Transverse colon (tissue), 4 donors: ENCODE data around the gene OFD1. TPM values are rescaled to one million over a fixed set of nuclear protein-coding genes. Genes with fewer than 3 reads are reported as not detected.

Experiments
- DNase-seq: peaks from one replicate; pipeline ENCODE4 v3.0.0-alpha.2; 2019
- H3K27ac ChIP-seq, 4 donors: fragments of 200-600 bp; sonication (generic); 2 replicates each; pipeline ENCODE4 v1.5.1; 2016 to 2018; ENCODE audit warnings: inconsistent platforms in 4 of 4
- H3K27me3 ChIP-seq: fragments of 200-600 bp; sonication (generic); 2 replicates; pipeline ENCODE4 v1.5.1; 2017; ENCODE audit warnings: inconsistent platforms
- H3K36me3 ChIP-seq, 4 donors: fragments of 200-600 bp; sonication (generic); 2 replicates each; pipeline ENCODE4 v1.5.1; 2017 to 2019; ENCODE audit warnings: inconsistent platforms in 4 of 4
- H3K4me1 ChIP-seq, 4 donors: fragments of 200-600 bp; sonication (generic); 2 replicates each; pipeline ENCODE4 v1.5.1; 2017 to 2020; ENCODE audit warnings: inconsistent platforms in 4 of 4
- H3K4me3 ChIP-seq, 4 donors: fragments of 200-600 bp; sonication (generic); 1 replicate in 1 of 4; 2 replicates in 3 of 4; pipeline versions ENCODE4 v1.5.1 to v1.6.1; 2017 to 2019; ENCODE audit warnings: inconsistent platforms in 4 of 4
- H3K9me3 ChIP-seq, 2 donors: fragments of 200-600 bp; sonication (generic); 2 replicates each; pipeline ENCODE4 v1.5.1; 2017 to 2019; ENCODE audit warnings: inconsistent platforms in 2 of 2
- EP300 ChIP-seq: sonication (generic); formaldehyde crosslinking; IDR thresholded peaks from one replicate; pipeline ENCODE4 v1.6.1; 2017; ENCODE audit warnings: antibody characterized with exemption, low read depth
- POLR2A ChIP-seq: fragments of 450-650 bp; IDR thresholded peaks from one replicate; pipeline ENCODE4 v1.6.1; 2016; ENCODE audit warnings: antibody characterized with exemption, mild to moderate bottlenecking, moderate library complexity
- POLR2AphosphoS5 ChIP-seq, 3 donors: sonication (generic); formaldehyde crosslinking; IDR thresholded peaks; one replicate each; pipeline ENCODE4 v1.6.1; 2016; ENCODE audit warnings: antibody characterized with exemption in 3 of 3
- WGBS, 2 donors: methylation state at CpG; one replicate each; pipeline ENCODE4 v1.1.5; 2018; ENCODE audit warnings: low coverage in 1 of 2; 5-methylcytosine and 5-hydroxymethylcytosine counted together
- in situ Hi-C, 4 donors: fragments of 200-750 bp; cut with MboI; loops; one replicate each; pipeline versions ENCODE4 v1.15.0 to v1.15.1; 2017; ENCODE audit warnings: low sequenced_read_pairs in 3 of 4, low pct_ligation_motif_present in 1 of 4, low pct_unique_long_range_greater_than_20kb in 1 of 4
- intact Hi-C: fragments of 100-400 bp; cut with DNase I; formaldehyde crosslinking; loops from one replicate; pipeline ENCODE4 v1.15.1; 2023; ENCODE audit warnings: low total_unique reads
- total RNA-seq, 4 donors: library from RNA; depleted of rRNA; stranded (reverse); fragments of >200 nt; gene quantifications; one replicate each; pipeline ENCODE4 v1.1.0, GENCODE V29; 2016
- TF ChIP-seq, protein P1 (sequence below), 5 experiments: fragments of 200-600 bp in 3 of 5; fragments of 450-650 bp in 2 of 5; sonication (generic) in 3 of 5; IDR thresholded peaks; 1 replicate in 2 of 5; 2 replicates in 3 of 5; pipeline ENCODE4 v1.5.1; 2016 to 2017; ENCODE audit warnings: antibody characterized with exemption in 5 of 5, inconsistent platforms in 3 of 5, mild to moderate bottlenecking in 2 of 5, moderate library complexity in 1 of 5

The OFD1 gene
- total RNA-seq, 4 donors from 2014 or later, result 27.2 to 184 (median 62.8) TPM

DNA sequence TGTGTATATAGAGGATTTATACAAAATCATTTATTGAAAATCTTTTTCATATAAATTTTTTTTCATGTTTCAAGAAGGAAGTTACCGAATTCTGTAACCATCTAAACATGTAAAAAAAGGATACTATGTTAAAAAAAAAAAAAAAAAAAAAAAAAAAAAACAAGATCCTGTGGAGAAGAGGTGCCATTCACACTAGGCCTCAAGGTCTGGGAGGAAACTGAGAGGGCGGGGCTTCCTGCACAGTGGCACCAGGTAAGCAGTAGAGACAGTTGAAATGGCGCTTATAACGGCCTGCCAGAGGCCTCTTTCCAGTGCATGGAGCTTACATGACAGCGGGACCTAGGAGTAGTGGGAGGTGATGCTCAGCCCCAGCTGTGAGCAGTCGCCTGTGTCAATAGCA is 17.6 kb upstream of the OFD1 start:
- Histone ChIP-seq H3K4me1 (peaks cover 0 to 5% (median 0%) of the 10 kb centered on the region in 4 donors), H3K27me3 (no peaks in the 10 kb centered on the region), H3K9me3 (no peaks in the 10 kb centered on the region), H3K27ac (peak overlapping the region; percentile 14 to 57 (median 45)), H3K36me3 (no peaks in the 10 kb centered on the region), H3K4me3 (no peak overlapping the region)
- in situ Hi-C loops, result no loop called here
- peak; percentile 14 for DNase-seq
- TF ChIP-seq, protein P1, sequence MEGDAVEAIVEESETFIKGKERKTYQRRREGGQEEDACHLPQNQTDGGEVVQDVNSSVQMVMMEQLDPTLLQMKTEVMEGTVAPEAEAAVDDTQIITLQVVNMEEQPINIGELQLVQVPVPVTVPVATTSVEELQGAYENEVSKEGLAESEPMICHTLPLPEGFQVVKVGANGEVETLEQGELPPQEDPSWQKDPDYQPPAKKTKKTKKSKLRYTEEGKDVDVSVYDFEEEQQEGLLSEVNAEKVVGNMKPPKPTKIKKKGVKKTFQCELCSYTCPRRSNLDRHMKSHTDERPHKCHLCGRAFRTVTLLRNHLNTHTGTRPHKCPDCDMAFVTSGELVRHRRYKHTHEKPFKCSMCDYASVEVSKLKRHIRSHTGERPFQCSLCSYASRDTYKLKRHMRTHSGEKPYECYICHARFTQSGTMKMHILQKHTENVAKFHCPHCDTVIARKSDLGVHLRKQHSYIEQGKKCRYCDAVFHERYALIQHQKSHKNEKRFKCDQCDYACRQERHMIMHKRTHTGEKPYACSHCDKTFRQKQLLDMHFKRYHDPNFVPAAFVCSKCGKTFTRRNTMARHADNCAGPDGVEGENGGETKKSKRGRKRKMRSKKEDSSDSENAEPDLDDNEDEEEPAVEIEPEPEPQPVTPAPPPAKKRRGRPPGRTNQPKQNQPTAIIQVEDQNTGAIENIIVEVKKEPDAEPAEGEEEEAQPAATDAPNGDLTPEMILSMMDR (IDR thresholded peaks at IDR 0.05), result no peak
- TF ChIP-seq POLR2A (no peak), POLR2AphosphoS5 (IDR thresholded peaks at IDR 0.05) (no peak), EP300 (no peak)
- 79 to 90% methylated on average over 2 to 6 of the region's 6 CpGs for WGBS, 2 donors
- intact Hi-C loops, result no loop called here

DNA sequence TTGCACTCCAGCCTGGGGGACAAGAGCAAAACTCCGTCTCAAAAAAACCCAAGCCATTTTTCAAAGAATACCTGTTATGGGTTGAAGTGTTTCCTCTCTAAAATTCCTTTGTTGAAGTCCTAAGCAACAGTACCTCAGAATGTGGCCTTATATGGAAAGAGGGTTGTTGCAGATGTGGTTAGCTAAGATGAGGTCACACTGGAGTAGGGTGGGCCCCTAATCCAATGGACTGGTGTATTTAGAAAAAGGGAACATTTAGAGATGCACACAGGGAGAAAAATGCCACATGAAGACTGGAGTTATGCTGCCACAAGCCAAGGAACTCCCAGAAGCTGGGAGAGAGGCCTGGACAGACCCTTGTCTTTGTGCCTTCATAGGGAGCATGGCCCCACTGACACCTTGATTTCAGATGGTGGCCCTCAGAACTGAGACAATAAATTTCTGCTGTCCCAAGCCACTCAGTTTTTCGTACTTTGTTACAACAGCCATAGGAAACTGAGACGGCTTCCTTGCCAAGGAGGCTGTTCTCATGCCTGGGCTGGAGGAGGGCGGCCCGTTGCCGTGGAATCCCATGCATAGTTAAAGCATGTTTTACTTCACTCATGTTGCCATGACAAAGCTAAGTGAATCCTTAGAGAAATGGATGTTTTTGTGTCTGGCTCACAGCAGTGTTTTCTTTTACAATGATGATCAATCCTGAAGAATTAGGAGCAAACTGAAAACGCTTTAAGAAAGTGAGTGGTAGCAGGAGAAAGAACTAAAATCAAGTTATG is 16.7 kb upstream of the OFD1 start:
- H3K36me3 ChIP-seq, result no peaks in the 10 kb centered on the region
- TF ChIP-seq, protein P1 (IDR thresholded peaks at IDR 0.05), result no peak
- no peak for TF ChIP-seq EP300
- WGBS, 2 donors, result 71% methylated on average over 7 of the region's 7 CpGs; no CpG with 5 or more reads in 1 of the 2 donors
- peaks cover 0 to 10% (median under 1%) of the 10 kb centered on the region in 4 donors for H3K4me1 ChIP-seq
- intact Hi-C loops (no loop called here), in situ Hi-C loops (no loop called here)
- H3K9me3 ChIP-seq, result no peaks in the 10 kb centered on the region
- no peak overlapping the region for H3K4me3 ChIP-seq
- DNase-seq, result no peak
- H3K27me3 ChIP-seq, result no peaks in the 10 kb centered on the region
- H3K27ac ChIP-seq, result peak overlapping the region; percentile 14 to 57 (median 45)

DNA sequence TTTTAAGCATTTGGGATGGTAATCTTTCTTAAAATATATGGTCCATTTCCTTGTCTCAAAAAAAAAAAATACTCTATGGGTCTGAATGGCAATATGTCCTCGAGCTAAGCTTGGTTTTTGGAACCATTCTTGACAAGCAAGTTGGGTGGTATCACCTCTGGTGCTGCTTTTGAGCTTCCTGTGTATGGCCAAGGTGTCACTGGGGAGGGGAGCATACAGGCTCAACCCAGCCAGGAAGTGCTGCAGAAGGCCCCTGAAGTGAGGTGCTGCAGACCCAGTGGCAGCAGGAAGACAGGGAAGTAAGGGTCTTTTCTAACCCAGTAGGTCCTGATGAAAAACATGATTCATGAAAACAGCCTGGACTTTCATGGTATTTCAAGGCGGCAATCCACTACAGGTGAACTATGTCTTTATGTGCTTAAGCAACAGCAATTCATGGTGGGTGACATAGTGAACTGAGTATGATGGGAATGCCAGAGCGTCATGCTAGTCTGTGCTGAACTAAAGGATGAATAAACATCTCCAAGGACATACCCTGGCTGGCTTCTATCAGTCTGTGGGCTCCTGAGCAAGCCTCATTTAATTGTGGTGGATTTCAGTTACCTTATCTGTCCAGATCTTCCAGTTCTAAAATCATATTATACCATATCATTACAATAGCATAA is 15.2 kb upstream of the OFD1 start:
- no peaks in the 10 kb centered on the region for H3K27me3 ChIP-seq
- intact Hi-C loops (no loop called here), in situ Hi-C loops (no loop called here)
- H3K4me1 ChIP-seq, result peaks cover 0 to 10% (median 2%) of the 10 kb centered on the region in 4 donors
- H3K27ac ChIP-seq, result peak overlapping the region; percentile 14 to 50 (median 30)
- H3K36me3 ChIP-seq, result no peaks in the 10 kb centered on the region
- no peak overlapping the region for H3K4me3 ChIP-seq
- TF ChIP-seq POLR2A (no peak), EP300 (no peak), POLR2AphosphoS5 (IDR thresholded peaks at IDR 0.05) (no peak)
- TF ChIP-seq, protein P1 (IDR thresholded peaks at IDR 0.05), result no peak
- 87% methylated on average over 3 of the region's 3 CpGs; no CpG with 5 or more reads in 1 of the 2 donors for WGBS, 2 donors
- DNase-seq, result no peak
- H3K9me3 ChIP-seq, result no peaks in the 10 kb centered on the region

DNA sequence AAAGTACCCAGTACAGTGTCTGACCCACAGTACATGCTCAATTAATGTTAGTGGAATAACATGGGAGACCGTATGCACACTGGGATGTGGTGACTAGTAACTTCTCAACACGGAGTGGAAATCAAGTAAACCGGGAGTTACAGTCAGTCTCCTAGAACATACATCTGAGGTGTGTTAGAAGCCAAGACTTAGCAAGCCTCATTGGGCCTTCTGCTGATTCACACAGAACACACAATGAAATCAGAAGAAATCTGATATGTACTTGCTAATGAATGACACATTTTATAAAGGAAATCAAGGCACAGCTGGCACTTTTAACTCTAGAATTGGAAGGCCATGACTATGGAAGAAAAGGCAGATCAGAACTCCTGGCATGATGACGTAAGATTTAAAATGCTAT is 13.2 kb upstream of the OFD1 start:
- in situ Hi-C loops, result no loop called here
- H3K27me3 ChIP-seq, result no peaks in the 10 kb centered on the region
- WGBS, 2 donors, result 70 to 90% methylated on average over 2 to 4 of the region's 4 CpGs
- H3K4me3 ChIP-seq, result no peak overlapping the region
- intact Hi-C loops, result no loop called here
- H3K27ac ChIP-seq, result peak overlapping the region; percentile 47 to 75 (median 64)
- DNase-seq, result no peak
- TF ChIP-seq EP300 (no peak), POLR2A (no peak), POLR2AphosphoS5 (IDR thresholded peaks at IDR 0.05) (no peak)
- TF ChIP-seq, protein P1 (IDR thresholded peaks at IDR 0.05), result no peak
- H3K4me1 ChIP-seq, result peaks cover 0 to 10% (median 2%) of the 10 kb centered on the region in 4 donors
- no peaks in the 10 kb centered on the region for H3K36me3 ChIP-seq
- no peaks in the 10 kb centered on the region for H3K9me3 ChIP-seq
